M059J (cell line): ENCODE data around the gene SCP2. TPM values are rescaled to one million over a fixed set of nuclear protein-coding genes. Genes with fewer than 3 reads are reported as not detected.

ENCODE experiments used
- total RNA-seq: library from RNA; depleted of rRNA; stranded (reverse); fragments of >200 nt; shearing (Covaris generic); gene quantifications from 2 replicates; pipeline ENCODE4 v1.2.3, GENCODE V29; 2014; rRNA removed

Gene SCP2
- total RNA-seq, 1 experiment from 2014 or later, result 230 TPM

Other genes with a start within 250 kb of the SCP2 start
- 8.5 and 10.1 TPM in 2 replicates for gene COA7, start 228.9 kb upstream of the SCP2 start, total RNA-seq
- gene ZYG11B, start 200.8 kb upstream of the SCP2 start, total RNA-seq, result 17.9 and 24.9 TPM in 2 replicates
- gene ZYG11A, start 84.5 kb upstream of the SCP2 start, total RNA-seq, result 0.64 and 1.6 TPM in 2 replicates
- 12.3 and 19.7 TPM in 2 replicates for gene ECHDC2, start 5.5 kb upstream of the SCP2 start, total RNA-seq
- not detected in 2 replicates for gene PODN, start 134.9 kb downstream of the SCP2 start, total RNA-seq
- gene SLC1A7, start 215.4 kb downstream of the SCP2 start, total RNA-seq, result 0.25 TPM in 1 of 2 replicates, not detected in the other